Natural killer cell (primary cell): ENCODE results near the gene ZCCHC9. TPM values are rescaled to one million over a fixed set of nuclear protein-coding genes. Genes with fewer than 3 reads are reported as not detected.

Experiments
- ATAC-seq, 3 donors: fragments of 150-1000 bp in 2 of 3; fragments of 200-7000 bp in 1 of 3; cut with Tn5 transposase; 1 replicate in 1 of 3; 2 replicates in 2 of 3; pipeline ENCODE4 v1.10.0; 2021; ENCODE audit warnings: mild to moderate bottlenecking in 2 of 3, moderate library complexity in 2 of 3
- DNase-seq, 2 donors: peaks; one replicate each; pipeline versions ENCODE4 v3.0.0 to v3.0.0-alpha.2; 2013 to 2021; ENCODE audit warnings: mixed read lengths in 1 of 2
- H3K27ac ChIP-seq: one replicate; pipeline ENCODE4 v1.5.1; 2013; ENCODE audit warnings: mild to moderate bottlenecking, low read length
- H3K27me3 ChIP-seq: one replicate; pipeline ENCODE4 v1.6.1; 2013; ENCODE audit warnings: low read length; ENCODE audit not compliant: control insufficient read depth, insufficient read depth
- H3K36me3 ChIP-seq: one replicate; pipeline ENCODE4 v1.6.1; 2013; ENCODE audit warnings: low read length; ENCODE audit not compliant: control insufficient read depth, insufficient read depth
- H3K4me1 ChIP-seq: one replicate; pipeline ENCODE4 v1.6.1; 2013; ENCODE audit warnings: low read length; ENCODE audit not compliant: control insufficient read depth, insufficient read depth
- H3K4me3 ChIP-seq: one replicate; pipeline ENCODE4 v1.5.1; 2013; ENCODE audit warnings: low read length
- H3K9me3 ChIP-seq: one replicate; pipeline ENCODE4 v1.6.1; 2013; ENCODE audit warnings: low read length; ENCODE audit not compliant: control insufficient read depth, insufficient read depth
- H3K27ac Mint-ChIP-seq, 2 donors: one replicate each; pipeline ENCODE4 v1.8.0; 2022; ENCODE audit warnings: mild to moderate bottlenecking in 2 of 2, mixed read lengths in 2 of 2, moderate library complexity in 1 of 2
- H3K27me3 Mint-ChIP-seq, 2 donors: one replicate each; pipeline ENCODE4 v1.8.0; 2022; ENCODE audit warnings: low read depth in 2 of 2, mixed read lengths in 2 of 2
- H3K36me3 Mint-ChIP-seq: one replicate; pipeline ENCODE4 v1.8.0; 2022; ENCODE audit warnings: mixed read lengths
- H3K4me1 Mint-ChIP-seq, 2 donors: one replicate each; pipeline ENCODE4 v1.8.0; 2022; ENCODE audit warnings: mixed read lengths in 2 of 2
- H3K4me3 Mint-ChIP-seq: one replicate; pipeline ENCODE4 v1.8.0; 2022; ENCODE audit warnings: mild to moderate bottlenecking, moderate library complexity, mixed read lengths
- H3K9me3 Mint-ChIP-seq, 2 donors: one replicate each; pipeline ENCODE4 v1.8.0; 2022; ENCODE audit warnings: mixed read lengths in 2 of 2
- WGBS: methylation state at CpG from one replicate; pipeline ENCODE4 v1.1.7; 2013; ENCODE audit warnings: missing lambda C conversion rate; ENCODE audit not compliant: insufficient coverage; 5-methylcytosine and 5-hydroxymethylcytosine counted together
- intact Hi-C: fragments of 100-400 bp; cut with micrococcal nuclease; formaldehyde crosslinking; loops from one replicate; pipeline ENCODE4 v1.14.2; 2022
- total RNA-seq, 4 donors: library from RNA; stranded (reverse); fragments of 120-200 nt in 1 of 4; gene quantifications; one replicate each; pipeline versions ENCODE4 v1.2.3 to v1.2.4, GENCODE V29; 2013 to 2022
- TF ChIP-seq, protein P1 (sequence below): fragments of 200-600 bp; IDR thresholded peaks from one replicate; pipeline ENCODE4 v1.8.0; 2022; ENCODE audit warnings: antibody characterized with exemption

Gene ZCCHC9
- total RNA-seq, 3 donors from 2014 or later (not counting 1 experiment from before 2014, with no cell fraction given), result 9.4 to 10.8 (median 9.8) TPM

DNA sequence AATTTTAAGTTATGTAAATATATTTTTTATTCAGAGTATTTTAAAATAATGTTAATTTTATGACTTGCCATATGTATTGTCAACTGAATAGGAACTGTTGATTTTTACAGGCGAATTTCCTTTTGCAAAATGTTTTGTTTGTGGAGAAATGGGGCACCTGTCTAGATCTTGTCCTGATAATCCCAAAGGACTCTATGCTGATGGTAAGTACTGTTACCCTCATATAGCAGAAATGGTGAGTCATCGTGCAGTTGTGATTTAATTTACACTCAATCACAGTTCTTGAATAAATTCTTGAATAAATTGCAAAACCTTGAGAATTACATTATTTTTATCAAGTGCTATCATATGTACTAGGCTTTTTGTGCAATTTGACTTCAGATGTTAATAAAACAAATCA, 7.4 kb downstream of the ZCCHC9 start:
- Mint-ChIP-seq H3K4me1 (no peaks in the 10 kb centered on the region), H3K4me3 (no peak overlapping the region), H3K27ac (no peak overlapping the region), H3K36me3 (no peaks in the 10 kb centered on the region), H3K27me3 (no peaks in the 10 kb centered on the region), H3K9me3 (no peaks in the 10 kb centered on the region)
- Histone ChIP-seq H3K36me3 (peaks cover 39% of the 10 kb centered on the region), H3K4me1 (no peaks in the 10 kb centered on the region), H3K27ac (no peak overlapping the region), H3K9me3 (no peaks in the 10 kb centered on the region), H3K4me3 (no peak overlapping the region), H3K27me3 (no peaks in the 10 kb centered on the region)
- DNase-seq, result no peak
- intact Hi-C loops, result no loop called here
- TF ChIP-seq, protein P1, sequence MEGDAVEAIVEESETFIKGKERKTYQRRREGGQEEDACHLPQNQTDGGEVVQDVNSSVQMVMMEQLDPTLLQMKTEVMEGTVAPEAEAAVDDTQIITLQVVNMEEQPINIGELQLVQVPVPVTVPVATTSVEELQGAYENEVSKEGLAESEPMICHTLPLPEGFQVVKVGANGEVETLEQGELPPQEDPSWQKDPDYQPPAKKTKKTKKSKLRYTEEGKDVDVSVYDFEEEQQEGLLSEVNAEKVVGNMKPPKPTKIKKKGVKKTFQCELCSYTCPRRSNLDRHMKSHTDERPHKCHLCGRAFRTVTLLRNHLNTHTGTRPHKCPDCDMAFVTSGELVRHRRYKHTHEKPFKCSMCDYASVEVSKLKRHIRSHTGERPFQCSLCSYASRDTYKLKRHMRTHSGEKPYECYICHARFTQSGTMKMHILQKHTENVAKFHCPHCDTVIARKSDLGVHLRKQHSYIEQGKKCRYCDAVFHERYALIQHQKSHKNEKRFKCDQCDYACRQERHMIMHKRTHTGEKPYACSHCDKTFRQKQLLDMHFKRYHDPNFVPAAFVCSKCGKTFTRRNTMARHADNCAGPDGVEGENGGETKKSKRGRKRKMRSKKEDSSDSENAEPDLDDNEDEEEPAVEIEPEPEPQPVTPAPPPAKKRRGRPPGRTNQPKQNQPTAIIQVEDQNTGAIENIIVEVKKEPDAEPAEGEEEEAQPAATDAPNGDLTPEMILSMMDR, result no peak
- no peak for ATAC-seq
- WGBS, result 100% methylated on average over 1 of the region's 2 CpGs

DNA sequence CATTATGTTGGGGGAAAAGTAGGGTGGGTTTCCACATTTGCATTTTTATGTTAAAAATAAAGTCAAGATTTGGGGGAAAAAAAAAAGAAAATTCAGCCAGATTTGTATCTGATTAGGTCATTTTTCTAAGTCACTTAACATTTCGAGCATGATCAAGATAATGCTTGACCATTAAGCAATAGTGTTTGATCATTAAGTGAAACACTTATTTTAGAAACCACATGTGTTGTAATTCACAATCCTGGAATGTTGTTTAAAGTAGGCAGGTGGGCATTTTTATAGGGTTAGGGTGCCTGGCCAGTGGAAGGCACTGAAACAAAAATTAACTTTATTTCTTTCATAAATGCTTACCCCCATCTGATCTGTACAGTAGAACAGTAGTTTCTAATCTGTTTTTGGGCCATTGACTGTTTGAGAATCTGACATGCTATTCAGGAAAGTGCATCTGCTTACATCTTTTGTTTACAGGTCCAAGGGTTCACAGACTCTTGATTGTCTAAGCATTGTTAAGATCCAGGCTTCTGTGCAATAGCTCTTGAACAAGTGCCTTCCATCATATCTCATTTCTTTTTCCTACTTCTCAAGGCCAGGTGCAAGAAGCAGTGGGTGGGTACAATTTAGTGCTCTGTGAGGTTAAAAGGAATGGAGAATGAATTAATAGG, 9.1 kb downstream of the ZCCHC9 start:
- no peaks in the 10 kb centered on the region for H3K27me3 Mint-ChIP-seq
- no peaks in the 10 kb centered on the region for H3K27me3 ChIP-seq
- no peaks in the 10 kb centered on the region for H3K4me1 Mint-ChIP-seq
- no peaks in the 10 kb centered on the region for H3K9me3 Mint-ChIP-seq
- H3K36me3 Mint-ChIP-seq, result no peaks in the 10 kb centered on the region
- peaks cover 39% of the 10 kb centered on the region for H3K36me3 ChIP-seq
- TF ChIP-seq, protein P1, result no peak
- H3K4me3 ChIP-seq, result no peak overlapping the region
- no peak overlapping the region for H3K27ac Mint-ChIP-seq
- H3K4me1 ChIP-seq, result no peaks in the 10 kb centered on the region
- ATAC-seq (no peak), DNase-seq (no peak)
- WGBS, result 100% methylated on average over 1 of the region's 1 CpG
- H3K4me3 Mint-ChIP-seq, result no peak overlapping the region
- H3K9me3 ChIP-seq, result no peaks in the 10 kb centered on the region
- intact Hi-C loops, result no loop called here
- H3K27ac ChIP-seq, result no peak overlapping the region

DNA sequence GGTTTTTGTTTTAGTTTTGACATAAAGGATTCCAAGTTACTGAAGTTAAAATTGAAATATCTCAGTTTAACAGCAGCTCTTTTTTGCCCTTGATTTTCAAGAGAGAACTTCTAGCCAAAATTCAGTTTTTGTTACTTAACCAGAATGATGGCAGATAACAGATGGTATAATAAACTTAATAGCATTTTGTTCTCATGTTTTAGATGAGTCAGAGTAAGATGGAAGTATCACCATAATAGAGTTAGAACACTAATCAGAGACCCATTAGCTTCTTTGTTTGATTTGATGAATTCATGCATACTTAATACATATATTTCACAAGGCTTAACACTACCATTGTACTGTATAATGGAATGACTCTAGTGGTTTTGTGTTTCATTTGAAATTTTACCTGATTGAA, 11.9 kb downstream of the ZCCHC9 start:
- Mint-ChIP-seq H3K9me3 (peaks cover 0 to 2% of the 10 kb centered on the region in 2 donors), H3K27ac (no peak overlapping the region), H3K36me3 (no peaks in the 10 kb centered on the region), H3K4me1 (no peaks in the 10 kb centered on the region), H3K27me3 (no peaks in the 10 kb centered on the region), H3K4me3 (no peak overlapping the region)
- H3K27ac ChIP-seq, result no peak overlapping the region
- no peaks in the 10 kb centered on the region for H3K4me1 ChIP-seq
- intact Hi-C loops, result no loop called here
- H3K36me3 ChIP-seq, result peaks cover 39% of the 10 kb centered on the region
- DNase-seq, result no peak
- TF ChIP-seq, protein P1, result no peak
- H3K9me3 ChIP-seq, result no peaks in the 10 kb centered on the region
- no peak overlapping the region for H3K4me3 ChIP-seq
- no peaks in the 10 kb centered on the region for H3K27me3 ChIP-seq
- no peak for ATAC-seq

DNA sequence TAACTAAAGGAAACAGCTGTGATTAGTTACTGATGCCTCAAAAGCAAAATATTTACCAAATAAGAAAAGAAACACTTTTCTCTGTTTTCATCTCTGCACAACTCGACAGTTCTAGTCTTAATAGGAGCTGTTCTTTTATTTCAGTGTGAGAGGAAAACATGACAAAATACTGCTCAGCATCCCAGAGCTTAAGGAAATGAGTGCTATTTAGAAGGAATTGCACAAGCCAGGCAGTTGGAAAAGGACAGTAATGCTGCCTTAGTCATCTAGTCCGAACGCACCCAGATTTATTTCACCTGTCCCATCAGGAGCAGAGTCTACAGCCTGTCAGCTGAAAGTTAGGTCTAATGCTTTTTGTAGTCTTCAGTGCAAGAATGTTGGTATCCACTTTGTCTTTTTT, 12.3 kb downstream of the ZCCHC9 start:
- no peak for ATAC-seq
- H3K4me3 Mint-ChIP-seq, result no peak overlapping the region
- no peaks in the 10 kb centered on the region for H3K4me1 Mint-ChIP-seq
- Histone ChIP-seq H3K4me3 (no peak overlapping the region), H3K27ac (no peak overlapping the region), H3K4me1 (no peaks in the 10 kb centered on the region), H3K9me3 (no peaks in the 10 kb centered on the region), H3K36me3 (peaks cover 39% of the 10 kb centered on the region), H3K27me3 (no peaks in the 10 kb centered on the region)
- TF ChIP-seq, protein P1, result no peak
- peaks cover 0 to 2% of the 10 kb centered on the region in 2 donors for H3K9me3 Mint-ChIP-seq
- no peaks in the 10 kb centered on the region for H3K27me3 Mint-ChIP-seq
- H3K27ac Mint-ChIP-seq, result no peak overlapping the region
- DNase-seq, result no peak
- H3K36me3 Mint-ChIP-seq, result no peaks in the 10 kb centered on the region
- intact Hi-C loops, result no loop called here
- 95% methylated on average over 3 of the region's 3 CpGs for WGBS
